Liver (tissue), 3 donors: ENCODE measurements around the gene GSE1.

ENCODE experiments used
- ATF3 ChIP-seq: IDR thresholded peaks from 2 replicates; pipeline ENCODE4 v1.6.1; 2016; ENCODE audit warnings: antibody characterized with exemption
- EGR1 ChIP-seq, 2 donors: IDR thresholded peaks; 2 replicates each; pipeline ENCODE4 v1.6.1; 2016 to 2018; ENCODE audit warnings: antibody characterized with exemption in 2 of 2, low read depth in 2 of 2
- GABPA ChIP-seq, 2 donors: IDR thresholded peaks in 1 of 2; conservative IDR thresholded peaks in 1 of 2; 2 replicates each; pipeline ENCODE4 v1.6.1; 2016; ENCODE audit warnings: antibody characterized with exemption in 2 of 2, mild to moderate bottlenecking in 1 of 2, moderate library complexity in 1 of 2
- NR2F2 ChIP-seq: IDR thresholded peaks from 2 replicates; pipeline ENCODE4 v1.6.1; 2016; ENCODE audit warnings: antibody characterized with exemption
- RXRA ChIP-seq, 2 donors: IDR thresholded peaks; 2 replicates each; pipeline ENCODE4 v1.6.1; 2017 to 2018; ENCODE audit warnings: antibody characterized with exemption in 2 of 2, mild to moderate bottlenecking in 1 of 2
- SP1 ChIP-seq: IDR thresholded peaks from 2 replicates; pipeline ENCODE4 v1.6.1; 2018; ENCODE audit warnings: antibody characterized with exemption, mild to moderate bottlenecking
- TAF1 ChIP-seq: conservative IDR thresholded peaks from 2 replicates; pipeline ENCODE4 v1.6.1; 2016; ENCODE audit warnings: antibody characterized with exemption, mild to moderate bottlenecking
- YY1 ChIP-seq: IDR thresholded peaks from 2 replicates; pipeline ENCODE4 v1.6.1; 2016; ENCODE audit warnings: antibody characterized with exemption, mild to moderate bottlenecking
- TF ChIP-seq, protein P1 (sequence below): fragments of 150-350 bp; IDR thresholded peaks from 2 replicates; pipeline ENCODE4 v1.5.1; 2017; ENCODE audit warnings: improper control_type of control experiment, low read depth, low read length; ENCODE audit not compliant: missing input control
- TF ChIP-seq, protein P2 (sequence below): IDR thresholded peaks from 2 replicates; pipeline ENCODE4 v1.6.1; 2016; ENCODE audit warnings: antibody characterized with exemption
- TF ChIP-seq, protein P3 (sequence below): IDR thresholded peaks from 2 replicates; pipeline ENCODE4 v1.6.1; 2016; ENCODE audit warnings: antibody characterized with exemption
- TF ChIP-seq, protein P4 (sequence below): IDR thresholded peaks from 2 replicates; pipeline ENCODE4 v1.6.1; 2016; ENCODE audit warnings: antibody characterized with exemption, mild to moderate bottlenecking
- donor health status: healthy.
- donor health status: healthy.

DNA sequence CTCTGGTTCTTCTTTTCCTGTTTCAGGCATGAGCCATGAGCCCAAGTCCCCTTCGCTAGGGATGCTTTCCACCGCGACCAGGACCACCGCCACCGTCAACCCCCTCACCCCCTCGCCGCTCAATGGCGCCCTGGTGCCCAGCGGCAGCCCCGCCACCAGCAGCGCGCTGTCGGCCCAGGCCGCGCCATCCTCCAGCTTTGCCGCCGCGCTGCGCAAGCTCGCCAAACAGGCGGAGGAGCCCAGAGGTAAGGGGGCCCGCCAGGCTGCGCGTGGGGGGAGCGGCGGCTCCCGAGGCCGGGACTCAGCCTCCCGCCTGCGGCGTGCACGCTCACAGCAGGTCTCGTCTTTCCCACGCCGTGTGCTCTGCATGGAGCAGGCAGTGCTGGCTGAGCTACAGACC is 20.8 kb downstream of the GSE1 start:
- TF ChIP-seq, protein P1, sequence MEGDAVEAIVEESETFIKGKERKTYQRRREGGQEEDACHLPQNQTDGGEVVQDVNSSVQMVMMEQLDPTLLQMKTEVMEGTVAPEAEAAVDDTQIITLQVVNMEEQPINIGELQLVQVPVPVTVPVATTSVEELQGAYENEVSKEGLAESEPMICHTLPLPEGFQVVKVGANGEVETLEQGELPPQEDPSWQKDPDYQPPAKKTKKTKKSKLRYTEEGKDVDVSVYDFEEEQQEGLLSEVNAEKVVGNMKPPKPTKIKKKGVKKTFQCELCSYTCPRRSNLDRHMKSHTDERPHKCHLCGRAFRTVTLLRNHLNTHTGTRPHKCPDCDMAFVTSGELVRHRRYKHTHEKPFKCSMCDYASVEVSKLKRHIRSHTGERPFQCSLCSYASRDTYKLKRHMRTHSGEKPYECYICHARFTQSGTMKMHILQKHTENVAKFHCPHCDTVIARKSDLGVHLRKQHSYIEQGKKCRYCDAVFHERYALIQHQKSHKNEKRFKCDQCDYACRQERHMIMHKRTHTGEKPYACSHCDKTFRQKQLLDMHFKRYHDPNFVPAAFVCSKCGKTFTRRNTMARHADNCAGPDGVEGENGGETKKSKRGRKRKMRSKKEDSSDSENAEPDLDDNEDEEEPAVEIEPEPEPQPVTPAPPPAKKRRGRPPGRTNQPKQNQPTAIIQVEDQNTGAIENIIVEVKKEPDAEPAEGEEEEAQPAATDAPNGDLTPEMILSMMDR: no peak
- TF ChIP-seq NR2F2 (no peak), RXRA (IDR thresholded peaks at IDR 0.05) (no peak), ATF3 (no peak), SP1 (no peak), GABPA (IDR thresholded peaks at IDR 0.05 in 1 of 2, conservative IDR thresholded peaks at IDR 0.05 in 1 of 2) (no peak), TAF1 (no peak), EGR1 (IDR thresholded peaks at IDR 0.05; ENCODE audit: low read depth in 2 of 2) (no peak), YY1 (no peak)
- TF ChIP-seq, protein P2, sequence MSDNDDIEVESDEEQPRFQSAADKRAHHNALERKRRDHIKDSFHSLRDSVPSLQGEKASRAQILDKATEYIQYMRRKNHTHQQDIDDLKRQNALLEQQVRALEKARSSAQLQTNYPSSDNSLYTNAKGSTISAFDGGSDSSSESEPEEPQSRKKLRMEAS: no peak
- TF ChIP-seq, protein P3, sequence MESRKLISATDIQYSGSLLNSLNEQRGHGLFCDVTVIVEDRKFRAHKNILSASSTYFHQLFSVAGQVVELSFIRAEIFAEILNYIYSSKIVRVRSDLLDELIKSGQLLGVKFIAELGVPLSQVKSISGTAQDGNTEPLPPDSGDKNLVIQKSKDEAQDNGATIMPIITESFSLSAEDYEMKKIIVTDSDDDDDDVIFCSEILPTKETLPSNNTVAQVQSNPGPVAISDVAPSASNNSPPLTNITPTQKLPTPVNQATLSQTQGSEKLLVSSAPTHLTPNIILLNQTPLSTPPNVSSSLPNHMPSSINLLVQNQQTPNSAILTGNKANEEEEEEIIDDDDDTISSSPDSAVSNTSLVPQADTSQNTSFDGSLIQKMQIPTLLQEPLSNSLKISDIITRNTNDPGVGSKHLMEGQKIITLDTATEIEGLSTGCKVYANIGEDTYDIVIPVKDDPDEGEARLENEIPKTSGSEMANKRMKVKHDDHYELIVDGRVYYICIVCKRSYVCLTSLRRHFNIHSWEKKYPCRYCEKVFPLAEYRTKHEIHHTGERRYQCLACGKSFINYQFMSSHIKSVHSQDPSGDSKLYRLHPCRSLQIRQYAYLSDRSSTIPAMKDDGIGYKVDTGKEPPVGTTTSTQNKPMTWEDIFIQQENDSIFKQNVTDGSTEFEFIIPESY: no peak
- TF ChIP-seq, protein P4, sequence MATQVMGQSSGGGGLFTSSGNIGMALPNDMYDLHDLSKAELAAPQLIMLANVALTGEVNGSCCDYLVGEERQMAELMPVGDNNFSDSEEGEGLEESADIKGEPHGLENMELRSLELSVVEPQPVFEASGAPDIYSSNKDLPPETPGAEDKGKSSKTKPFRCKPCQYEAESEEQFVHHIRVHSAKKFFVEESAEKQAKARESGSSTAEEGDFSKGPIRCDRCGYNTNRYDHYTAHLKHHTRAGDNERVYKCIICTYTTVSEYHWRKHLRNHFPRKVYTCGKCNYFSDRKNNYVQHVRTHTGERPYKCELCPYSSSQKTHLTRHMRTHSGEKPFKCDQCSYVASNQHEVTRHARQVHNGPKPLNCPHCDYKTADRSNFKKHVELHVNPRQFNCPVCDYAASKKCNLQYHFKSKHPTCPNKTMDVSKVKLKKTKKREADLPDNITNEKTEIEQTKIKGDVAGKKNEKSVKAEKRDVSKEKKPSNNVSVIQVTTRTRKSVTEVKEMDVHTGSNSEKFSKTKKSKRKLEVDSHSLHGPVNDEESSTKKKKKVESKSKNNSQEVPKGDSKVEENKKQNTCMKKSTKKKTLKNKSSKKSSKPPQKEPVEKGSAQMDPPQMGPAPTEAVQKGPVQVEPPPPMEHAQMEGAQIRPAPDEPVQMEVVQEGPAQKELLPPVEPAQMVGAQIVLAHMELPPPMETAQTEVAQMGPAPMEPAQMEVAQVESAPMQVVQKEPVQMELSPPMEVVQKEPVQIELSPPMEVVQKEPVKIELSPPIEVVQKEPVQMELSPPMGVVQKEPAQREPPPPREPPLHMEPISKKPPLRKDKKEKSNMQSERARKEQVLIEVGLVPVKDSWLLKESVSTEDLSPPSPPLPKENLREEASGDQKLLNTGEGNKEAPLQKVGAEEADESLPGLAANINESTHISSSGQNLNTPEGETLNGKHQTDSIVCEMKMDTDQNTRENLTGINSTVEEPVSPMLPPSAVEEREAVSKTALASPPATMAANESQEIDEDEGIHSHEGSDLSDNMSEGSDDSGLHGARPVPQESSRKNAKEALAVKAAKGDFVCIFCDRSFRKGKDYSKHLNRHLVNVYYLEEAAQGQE: no peak
